NCI-H1092 treated with DMSO at 0.1 percent for 48 hours (cell line): ENCODE data around the gene ASPG.
A peak's percentile ranks its signal among the peaks of the same experiment; 100 is the strongest.

ENCODE experiments used
- DNase-seq: peaks from one replicate; lab custom pipeline; 2025; lab: John Stamatoyannopoulos, UW

The ASPG gene

GRCh38 chr14:104136472-104137296, 51.2 kb downstream of the ASPG start:
- DNase-seq, result no peak

GRCh38 chr14:104137297-104138097, 52.0 kb downstream of the ASPG start:
- DNase-seq, result peak; percentile 67

GRCh38 chr14:104138098-104138717, 52.7 kb downstream of the ASPG start, which contains the start of gene KIF26A:
KIF26A (plus strand) TSS chr14:104138587; CDS start chr14:104138723, 136 bp downstream.
- DNase-seq, result peak; percentile 65

GRCh38 chr14:104138718-104139459, 53.4 kb downstream of the ASPG start:
- no peak for DNase-seq

- DNase-seq, result no peak
These were observed 54.1 kb downstream of the ASPG start for GRCh38 chr14:104139460-104140212.

GRCh38 chr14:104140213-104140462, 54.6 kb downstream of the ASPG start:
- no peak for DNase-seq

GRCh38 chr14:104140463-104141331, 55.2 kb downstream of the ASPG start:
- no peak for DNase-seq

- no peak for DNase-seq
These were observed 56.2 kb downstream of the ASPG start for GRCh38 chr14:104141621-104142091.

- DNase-seq, result no peak
These were observed 56.8 kb downstream of the ASPG start for GRCh38 chr14:104142136-104142945.

GRCh38 chr14:104142946-104143470, 57.5 kb downstream of the ASPG start:
- no peak for DNase-seq

- DNase-seq, result no peak
These were observed 58.3 kb downstream of the ASPG start for GRCh38 chr14:104143521-104144452.

- DNase-seq, result no peak
These were observed 58.9 kb downstream of the ASPG start for GRCh38 chr14:104144453-104144790.

- no peak for DNase-seq
These were observed 59.7 kb downstream of the ASPG start for GRCh38 chr14:104144911-104145825.

- DNase-seq, result no peak
These were observed 60.5 kb downstream of the ASPG start for GRCh38 chr14:104145826-104146601.

GRCh38 chr14:104146651-104147345, 61.3 kb downstream of the ASPG start:
- DNase-seq, result no peak
